Keratinocyte (primary cell): Measurements from ENCODE around the gene ABCA12. TPM values are rescaled to one million over a fixed set of nuclear protein-coding genes. Genes with fewer than 3 reads are reported as not detected.

Source experiments
- DNase-seq: peaks from one replicate; pipeline ENCODE4 v3.0.0-alpha.2; 2011; ENCODE audit warnings: low read depth, missing footprints, low spot score
- FAIRE-seq: peaks from 2 replicates; lab custom pipeline; 2011; peaks lifted over from hg19 to GRCh38; lab: Jason Lieb, UNC
- H2AFZ ChIP-seq: 2 replicates; pipeline ENCODE4 v1.6.0; 2012; ENCODE audit warnings: low read length, control low read depth, inconsistent platforms; ENCODE audit not compliant: control insufficient read depth
- H3K27ac ChIP-seq: 2 replicates; pipeline ENCODE4 v1.5.1; 2011; ENCODE audit warnings: low read length; ENCODE audit not compliant: control insufficient read depth, insufficient read depth
- H3K27me3 ChIP-seq: 3 replicates; pipeline ENCODE4 v1.6.0; 2011; ENCODE audit warnings: low read length; ENCODE audit not compliant: control insufficient read depth, insufficient read depth; ENCODE audit errors: extremely low read depth
- H3K36me3 ChIP-seq, 2 experiments: 2 replicates in 1 of 2; 3 replicates in 1 of 2; pipeline ENCODE4 v1.5.1; 2011; ENCODE audit warnings: low read length in 2 of 2, mild to moderate bottlenecking in 1 of 2; ENCODE audit not compliant: control insufficient read depth in 2 of 2, insufficient read depth in 2 of 2; ENCODE audit errors: extremely low read depth in 1 of 2
- H3K4me1 ChIP-seq: 3 replicates; pipeline ENCODE4 v1.5.1; 2011; ENCODE audit warnings: low read length; ENCODE audit not compliant: control insufficient read depth, insufficient read depth; ENCODE audit errors: extremely low read depth
- H3K4me2 ChIP-seq: 3 replicates; pipeline ENCODE4 v1.6.0; 2011; ENCODE audit warnings: low read depth, low read length; ENCODE audit not compliant: control insufficient read depth, insufficient read depth; ENCODE audit errors: extremely low read depth
- H3K4me3 ChIP-seq, 3 experiments: fragments of 200-600 bp in 1 of 3; sonication (generic) in 1 of 3; 2 replicates in 2 of 3; 3 replicates in 1 of 3; pipeline ENCODE4 v1.5.1; 2011 to 2016; ENCODE audit warnings: low read length in 3 of 3, mild to moderate bottlenecking in 3 of 3, control low read depth in 2 of 3, inconsistent platforms in 1 of 3, low read depth in 1 of 3, mixed read lengths in 1 of 3, mixed run types in 1 of 3, moderate library complexity in 1 of 3; ENCODE audit not compliant: control insufficient read depth in 2 of 3, insufficient read depth in 2 of 3; ENCODE audit errors: extremely low read depth in 1 of 3
- H3K79me2 ChIP-seq: 2 replicates; pipeline ENCODE4 v1.6.0; 2012; ENCODE audit warnings: low read length; ENCODE audit not compliant: control insufficient read depth, insufficient read depth
- H3K9ac ChIP-seq: 3 replicates; pipeline ENCODE4 v1.6.0; 2011; ENCODE audit warnings: low read length; ENCODE audit not compliant: control insufficient read depth, insufficient read depth; ENCODE audit errors: extremely low read depth
- H3K9me1 ChIP-seq: 3 replicates; pipeline ENCODE4 v1.6.0; 2011; ENCODE audit warnings: low read length; ENCODE audit not compliant: control insufficient read depth, insufficient read depth; ENCODE audit errors: extremely low read depth
- H3K9me3 ChIP-seq: 2 replicates; pipeline ENCODE4 v1.5.1; 2012; ENCODE audit warnings: low read depth, low read length; ENCODE audit not compliant: control insufficient read depth
- H4K20me1 ChIP-seq: 3 replicates; pipeline ENCODE4 v1.6.0; 2011; ENCODE audit warnings: low read length; ENCODE audit not compliant: control insufficient read depth, insufficient read depth; ENCODE audit errors: extremely low read depth
- EZH2 ChIP-seq: IDR thresholded peaks from one replicate; pipeline ENCODE4 v1.6.1; 2012; ENCODE audit warnings: inconsistent platforms, mild to moderate bottlenecking, low read length, moderate library complexity
- dilution Hi-C: fragments of 300-500 bp; cut with MboI; formaldehyde crosslinking; loops from one replicate; pipeline ENCODE4 v1.7.0; 2020; ENCODE audit warnings: low sequenced_read_pairs; ENCODE audit not compliant: extremely low pct_ligation_motif_present
- polyA plus RNA-seq, 5 experiments: library from polyadenylated mRNA; depleted of rRNA in 3 of 5; stranded (reverse) in 3 of 5; stranded (forward) in 1 of 5; unstranded in 1 of 5; fragments of >200 nt; gene quantifications; 1 replicate in 1 of 5; 2 replicates in 3 of 5; 3 replicates in 1 of 5; pipeline versions ENCODE4 v1.2.1 to v1.2.3, GENCODE V29; 2011 to 2012; ENCODE audit warnings: missing spikeins in 2 of 5, low read depth in 1 of 5, low replicate concordance in 1 of 5
- TF ChIP-seq, protein P1 (sequence below), 3 experiments: IDR thresholded peaks in 1 of 3; conservative IDR thresholded peaks in 1 of 3; optimal IDR thresholded peaks in 1 of 3; 2 replicates in 2 of 3; 3 replicates in 1 of 3; pipeline versions ENCODE3 to v1.5.1; 2011; ENCODE audit warnings: low read length in 3 of 3, mild to moderate bottlenecking in 3 of 3, moderate library complexity in 2 of 3, control low read depth in 1 of 3, inconsistent platforms in 1 of 3; ENCODE audit not compliant: insufficient read depth in 2 of 3; ENCODE audit errors: extremely low read depth in 1 of 3

ABCA12 gene
- polyA plus RNA-seq, 1 donor (not counting 4 experiments of a cell fraction or from before 2014, with no cell fraction given) = 10.9 TPM

DNA sequence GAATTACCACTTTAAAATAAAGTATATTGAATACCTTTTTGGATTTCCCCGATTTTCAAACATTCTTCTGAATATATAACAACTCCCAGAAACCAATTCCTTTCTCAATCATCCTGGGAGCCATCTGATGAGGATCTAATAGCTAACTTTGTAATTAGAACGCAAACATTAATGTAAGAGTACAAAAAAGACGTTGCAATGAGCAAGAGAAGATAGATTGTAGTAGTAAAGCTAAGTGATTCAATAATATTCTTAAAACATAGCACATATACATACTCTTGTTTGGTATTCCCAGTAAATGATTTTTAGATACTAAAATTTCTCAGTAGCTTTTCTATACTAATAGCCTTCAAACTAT is 1.1 kb downstream of the ABCA12 start:
- DNase-seq (no peak), FAIRE-seq (no peak)
- Histone ChIP-seq H3K9me3 (no peaks in the 10 kb centered on the region), H3K4me1 (peaks cover 52% of the 10 kb centered on the region), H3K9me1 (no peaks in the 10 kb centered on the region), H3K4me2 (peak overlapping the region; percentile 94), H3K79me2 (peaks cover 2% of the 10 kb centered on the region), H3K4me3 (peak overlapping the region; percentile 30 to 60 (median 48)), H3K27ac (peak overlapping the region; percentile 99), H2AFZ (peak overlapping the region; percentile 4), H3K9ac (peak overlapping the region; percentile 82), H3K27me3 (no peaks in the 10 kb centered on the region), H4K20me1 (no peaks in the 10 kb centered on the region), H3K36me3 (no peaks in the 10 kb centered on the region)
- dilution Hi-C loops = no loop called here
- TF ChIP-seq, protein P1, sequence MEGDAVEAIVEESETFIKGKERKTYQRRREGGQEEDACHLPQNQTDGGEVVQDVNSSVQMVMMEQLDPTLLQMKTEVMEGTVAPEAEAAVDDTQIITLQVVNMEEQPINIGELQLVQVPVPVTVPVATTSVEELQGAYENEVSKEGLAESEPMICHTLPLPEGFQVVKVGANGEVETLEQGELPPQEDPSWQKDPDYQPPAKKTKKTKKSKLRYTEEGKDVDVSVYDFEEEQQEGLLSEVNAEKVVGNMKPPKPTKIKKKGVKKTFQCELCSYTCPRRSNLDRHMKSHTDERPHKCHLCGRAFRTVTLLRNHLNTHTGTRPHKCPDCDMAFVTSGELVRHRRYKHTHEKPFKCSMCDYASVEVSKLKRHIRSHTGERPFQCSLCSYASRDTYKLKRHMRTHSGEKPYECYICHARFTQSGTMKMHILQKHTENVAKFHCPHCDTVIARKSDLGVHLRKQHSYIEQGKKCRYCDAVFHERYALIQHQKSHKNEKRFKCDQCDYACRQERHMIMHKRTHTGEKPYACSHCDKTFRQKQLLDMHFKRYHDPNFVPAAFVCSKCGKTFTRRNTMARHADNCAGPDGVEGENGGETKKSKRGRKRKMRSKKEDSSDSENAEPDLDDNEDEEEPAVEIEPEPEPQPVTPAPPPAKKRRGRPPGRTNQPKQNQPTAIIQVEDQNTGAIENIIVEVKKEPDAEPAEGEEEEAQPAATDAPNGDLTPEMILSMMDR (optimal IDR thresholded peaks at IDR 0.05 in 1 of 3, IDR thresholded peaks at IDR 0.05 in 1 of 3, conservative IDR thresholded peaks at IDR 0.05 in 1 of 3; ENCODE audit: extremely low read depth in 1 of 3, insufficient read depth in 2 of 3, low read length in 3 of 3) = no peak
- TF ChIP-seq EZH2 = no peak

DNA sequence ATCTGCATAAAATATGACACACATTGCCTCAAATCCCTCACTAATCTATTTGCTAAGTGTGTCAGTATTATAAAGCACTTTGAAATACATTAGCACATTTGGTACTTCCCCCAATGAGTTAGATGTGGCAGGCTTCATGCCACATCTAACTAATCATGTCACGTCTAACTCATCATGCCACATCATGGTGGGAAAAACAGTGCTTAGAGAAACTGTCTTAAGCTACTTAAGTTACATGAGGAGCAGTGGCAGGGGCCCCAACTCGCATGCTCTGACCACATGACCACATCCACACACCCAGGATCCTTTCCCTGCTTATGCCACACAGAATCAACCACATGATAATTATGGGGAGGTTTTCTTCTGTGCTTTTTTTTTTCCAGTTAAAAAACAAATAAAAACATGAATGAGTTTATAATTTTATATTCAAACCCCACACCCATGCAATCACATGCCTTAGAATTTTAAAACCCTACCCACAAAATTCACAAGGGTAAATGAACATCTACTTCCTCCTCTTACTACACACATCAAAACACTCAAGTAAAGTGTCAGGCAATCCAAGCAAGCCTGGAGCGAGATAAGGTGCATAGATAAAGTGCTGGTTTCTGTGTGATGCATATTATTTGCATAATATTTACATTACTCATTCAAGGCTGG is 1.6 kb downstream of the ABCA12 start:
- H2AFZ ChIP-seq = peak overlapping the region; percentile 5
- H3K4me2 ChIP-seq = peak overlapping the region; percentile 94
- H3K27me3 ChIP-seq = no peaks in the 10 kb centered on the region
- peak; percentile 82 for DNase-seq
- no peaks in the 10 kb centered on the region for H4K20me1 ChIP-seq
- peak overlapping the region; percentile 30 to 60 (median 48) for H3K4me3 ChIP-seq
- FAIRE-seq = peak; percentile 84
- TF ChIP-seq, protein P1 (optimal IDR thresholded peaks at IDR 0.05 in 1 of 3, IDR thresholded peaks at IDR 0.05 in 1 of 3, conservative IDR thresholded peaks at IDR 0.05 in 1 of 3; ENCODE audit: extremely low read depth in 1 of 3, insufficient read depth in 2 of 3, low read length in 3 of 3) = no peak
- no peak for TF ChIP-seq EZH2
- no peaks in the 10 kb centered on the region for H3K9me3 ChIP-seq
- peak overlapping the region; percentile 99 for H3K27ac ChIP-seq
- H3K79me2 ChIP-seq = peaks cover 2% of the 10 kb centered on the region
- dilution Hi-C loops = no loop called here
- no peaks in the 10 kb centered on the region for H3K36me3 ChIP-seq
- H3K9ac ChIP-seq = peak overlapping the region; percentile 82
- H3K9me1 ChIP-seq = no peaks in the 10 kb centered on the region
- H3K4me1 ChIP-seq = peaks cover 52% of the 10 kb centered on the region
